Activated naive CD8-positive, alpha-beta T cell (primary cell): ENCODE measurements around the gene RBM12.

Source experiments
- H3K27ac Mint-ChIP-seq: one replicate; pipeline ENCODE4 v1.8.0; 2021; ENCODE audit warnings: mixed read lengths
- H3K27me3 Mint-ChIP-seq: one replicate; pipeline ENCODE4 v1.8.0; 2021; ENCODE audit warnings: mixed read lengths
- H3K36me3 Mint-ChIP-seq: one replicate; pipeline ENCODE4 v1.8.0; 2021; ENCODE audit warnings: mixed read lengths
- H3K4me1 Mint-ChIP-seq: one replicate; pipeline ENCODE4 v1.8.0; 2021; ENCODE audit warnings: low read depth, mixed read lengths
- H3K4me3 Mint-ChIP-seq: one replicate; pipeline ENCODE4 v1.8.0; 2021; ENCODE audit warnings: mild to moderate bottlenecking, mixed read lengths
- H3K9me3 Mint-ChIP-seq: one replicate; pipeline ENCODE4 v1.8.0; 2021; ENCODE audit warnings: low read depth, mixed read lengths

RBM12 gene

GRCh38 chr20:35626386-35627001 lies 38.2 kb downstream of the RBM12 start:
- Mint-ChIP-seq H3K27ac (no peak overlapping the region), H3K36me3 (peaks cover 3% of the 10 kb centered on the region), H3K4me1 (no peaks in the 10 kb centered on the region), H3K9me3 (no peaks in the 10 kb centered on the region), H3K27me3 (no peaks in the 10 kb centered on the region), H3K4me3 (no peak overlapping the region)

GRCh38 chr20:35625584-35626385 lies 38.9 kb downstream of the RBM12 start:
- no peaks in the 10 kb centered on the region for H3K27me3 Mint-ChIP-seq
- peak overlapping the region; percentile 72 for H3K27ac Mint-ChIP-seq
- no peak overlapping the region for H3K4me3 Mint-ChIP-seq
- H3K9me3 Mint-ChIP-seq = no peaks in the 10 kb centered on the region
- no peaks in the 10 kb centered on the region for H3K4me1 Mint-ChIP-seq
- H3K36me3 Mint-ChIP-seq = peaks cover 3% of the 10 kb centered on the region

- Mint-ChIP-seq H3K27me3 (no peaks in the 10 kb centered on the region), H3K4me1 (peaks cover 24% of the 10 kb centered on the region), H3K9me3 (no peaks in the 10 kb centered on the region), H3K36me3 (peaks cover 2% of the 10 kb centered on the region), H3K27ac (peak overlapping the region; percentile 58), H3K4me3 (no peak overlapping the region)
Observed at GRCh38 chr20:35621560-35621946, 43.1 kb downstream of the RBM12 start.

GRCh38 chr20:35620818-35621559 lies 43.7 kb downstream of the RBM12 start:
- Mint-ChIP-seq H3K9me3 (no peaks in the 10 kb centered on the region), H3K27ac (peak overlapping the region; percentile 58), H3K36me3 (peaks cover 2% of the 10 kb centered on the region), H3K4me1 (peaks cover 27% of the 10 kb centered on the region), H3K27me3 (no peaks in the 10 kb centered on the region), H3K4me3 (no peak overlapping the region)

GRCh38 chr20:35619196-35620095 lies 45.3 kb downstream of the RBM12 start:
- Mint-ChIP-seq H3K27me3 (no peaks in the 10 kb centered on the region), H3K36me3 (no peaks in the 10 kb centered on the region), H3K27ac (peak overlapping the region; percentile 64), H3K4me3 (peak overlapping the region; percentile 88), H3K4me1 (peaks cover 32% of the 10 kb centered on the region), H3K9me3 (no peaks in the 10 kb centered on the region)

GRCh38 chr20:35618263-35619131 lies 46.2 kb downstream of the RBM12 start:
- Mint-ChIP-seq H3K4me3 (peak overlapping the region; percentile 88), H3K27ac (peak overlapping the region; percentile 50), H3K9me3 (no peaks in the 10 kb centered on the region), H3K4me1 (peaks cover 33% of the 10 kb centered on the region), H3K27me3 (no peaks in the 10 kb centered on the region), H3K36me3 (no peaks in the 10 kb centered on the region)

GRCh38 chr20:35617397-35618262 lies 47.1 kb downstream of the RBM12 start:
- H3K36me3 Mint-ChIP-seq = no peaks in the 10 kb centered on the region
- peaks cover 33% of the 10 kb centered on the region for H3K4me1 Mint-ChIP-seq
- no peaks in the 10 kb centered on the region for H3K27me3 Mint-ChIP-seq
- H3K4me3 Mint-ChIP-seq = peak overlapping the region; percentile 78
- H3K27ac Mint-ChIP-seq = peak overlapping the region; percentile 50
- H3K9me3 Mint-ChIP-seq = no peaks in the 10 kb centered on the region

GRCh38 chr20:35616465-35617396 lies 48.0 kb downstream of the RBM12 start:
- peak overlapping the region; percentile 87 for H3K4me3 Mint-ChIP-seq
- no peaks in the 10 kb centered on the region for H3K36me3 Mint-ChIP-seq
- H3K9me3 Mint-ChIP-seq = no peaks in the 10 kb centered on the region
- H3K27me3 Mint-ChIP-seq = no peaks in the 10 kb centered on the region
- H3K4me1 Mint-ChIP-seq = peaks cover 33% of the 10 kb centered on the region
- peak overlapping the region; percentile 46 for H3K27ac Mint-ChIP-seq

GRCh38 chr20:35615667-35616464 lies 48.8 kb downstream of the RBM12 start, which contains the start of gene SPAG4:
TSS of gene SPAG4 (plus strand) at chr20:35615829. CDS start at chr20:35616004, 175 bp downstream.
- Mint-ChIP-seq H3K27me3 (no peaks in the 10 kb centered on the region), H3K27ac (peak within 1 kb of the TSS; percentile 94), H3K4me1 (peaks cover 33% of the 10 kb centered on the region), H3K36me3 (no peaks in the 10 kb centered on the region), H3K9me3 (no peaks in the 10 kb centered on the region), H3K4me3 (peak within 1 kb of the TSS; percentile 87)

GRCh38 chr20:35611482-35611881 lies 53.2 kb downstream of the RBM12 start:
- no peaks in the 10 kb centered on the region for H3K27me3 Mint-ChIP-seq
- H3K27ac Mint-ChIP-seq = no peak overlapping the region

GRCh38 chr20:35610833-35611427 lies 53.8 kb downstream of the RBM12 start:
- Mint-ChIP-seq H3K4me1 (peaks cover 6% of the 10 kb centered on the region), H3K36me3 (no peaks in the 10 kb centered on the region), H3K9me3 (no peaks in the 10 kb centered on the region)

More at GRCh38 chr20:35611482-35611881, 53.2 kb downstream of the RBM12 start:
- no peaks in the 10 kb centered on the region for H3K36me3 Mint-ChIP-seq
- no peaks in the 10 kb centered on the region for H3K9me3 Mint-ChIP-seq
- H3K4me3 Mint-ChIP-seq = no peak overlapping the region
- peaks cover 9% of the 10 kb centered on the region for H3K4me1 Mint-ChIP-seq

More at GRCh38 chr20:35610833-35611427, 53.8 kb downstream of the RBM12 start:
- Mint-ChIP-seq H3K4me3 (no peak overlapping the region), H3K27me3 (no peaks in the 10 kb centered on the region), H3K27ac (no peak overlapping the region)
